ENCODE data around the gene SLC12A7.

DNA sequence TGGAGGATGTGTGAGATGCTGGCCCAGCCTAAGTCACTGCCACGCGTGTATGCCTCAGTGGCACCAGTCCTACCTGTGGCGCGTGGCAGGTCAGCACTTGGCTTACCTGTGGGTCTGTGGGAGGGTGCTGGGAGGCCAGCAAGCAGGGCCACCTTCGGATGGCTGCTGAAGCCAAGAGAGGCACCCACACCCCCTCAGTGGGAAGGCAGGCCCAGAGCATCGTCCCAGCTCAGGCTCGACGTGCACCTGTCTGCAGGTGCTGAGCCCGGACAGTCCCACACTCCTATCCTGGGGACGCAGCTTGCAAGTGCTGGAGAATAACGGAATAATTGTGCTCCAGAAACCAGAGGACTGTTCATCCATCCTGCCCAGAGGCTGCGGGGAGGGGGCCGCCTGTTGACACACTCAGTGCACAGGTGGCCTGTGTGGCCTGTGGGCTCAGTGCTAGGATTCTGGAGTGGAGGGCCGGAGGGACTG is 79.3 kb downstream of the SLC12A7 start:
- no peak for TF ChIP-seq CTCF (IDR thresholded peaks at IDR 0.05)
- no peak for TF ChIP-seq POLR2A (IDR thresholded peaks at IDR 0.05)

All from testis (tissue), 2 donors.